HG03103 (cell line): ENCODE measurements around the gene TMEM131.

Experiments used
- ATAC-seq: cut with Tn5 transposase; IDR thresholded peaks from one replicate; pipeline ENCODE4 v1.9.1; 2021; ENCODE audit warnings: low read depth; ENCODE audit not compliant: unreplicated experiment

TMEM131 gene

DNA sequence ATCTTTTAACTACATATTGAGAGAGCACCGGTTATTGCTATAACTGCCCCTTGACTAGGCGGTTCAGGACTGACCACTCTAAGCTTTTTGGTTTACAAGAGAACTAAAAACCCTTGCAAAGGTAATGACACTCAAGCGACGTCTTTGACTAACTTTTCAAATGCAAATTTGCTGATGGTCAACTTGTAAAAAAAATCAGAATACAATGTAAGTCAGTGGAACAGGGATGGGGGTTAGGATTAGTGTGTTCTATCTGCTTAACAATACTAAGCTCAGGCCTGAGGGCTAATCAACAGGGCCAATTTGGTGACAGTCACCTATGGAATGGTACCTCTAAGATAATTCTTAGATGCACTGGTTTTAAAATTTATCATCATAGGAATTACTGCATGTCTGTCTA is 225.3 kb downstream of the TMEM131 start:
- no peak for ATAC-seq

DNA sequence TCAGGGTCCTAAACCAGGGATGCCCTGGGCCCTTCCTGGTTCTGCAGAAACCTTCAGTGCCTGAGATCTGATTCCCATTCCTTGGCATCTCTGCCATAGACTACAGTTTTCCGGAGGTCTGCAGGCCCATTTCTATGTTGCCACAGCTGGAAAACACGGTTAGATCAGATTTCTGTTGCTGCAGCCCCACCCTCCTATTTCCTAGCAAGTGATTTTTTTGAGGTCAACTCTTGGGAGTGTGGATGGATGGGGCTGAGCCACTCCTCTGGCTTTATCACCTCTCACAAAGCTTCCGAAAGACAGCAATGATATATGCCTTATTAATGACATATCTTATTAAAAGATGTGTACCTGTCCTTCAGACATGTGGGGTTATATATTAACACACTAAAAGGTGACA is 226.0 kb downstream of the TMEM131 start:
- no peak for ATAC-seq

GRCh38 chr2:97769308-97769707 is 226.4 kb downstream of the TMEM131 start:
- no peak for ATAC-seq

- ATAC-seq, result no peak
These were observed 229.2 kb downstream of the TMEM131 start for GRCh38 chr2:97766567-97766966.

DNA sequence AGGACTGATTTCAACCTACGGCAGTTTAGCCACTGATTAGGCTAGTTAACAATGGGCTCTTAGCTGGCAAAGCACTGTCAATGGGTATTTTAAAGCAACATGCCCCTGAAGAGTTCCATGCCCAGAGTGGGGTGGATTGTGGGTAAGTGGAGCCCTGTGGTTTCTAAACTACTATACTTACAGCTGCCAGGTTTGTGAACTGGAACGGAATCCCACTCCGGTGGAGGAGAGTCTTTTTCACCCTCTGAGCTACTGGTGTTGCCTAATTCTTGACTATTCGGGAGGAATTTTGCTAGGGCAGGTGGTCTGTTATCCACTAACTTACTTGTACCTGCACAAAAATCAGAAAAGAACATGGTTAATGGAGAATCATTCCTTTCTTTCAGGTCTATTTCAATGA is 229.8 kb downstream of the TMEM131 start:
- no peak for ATAC-seq

- ATAC-seq, result no peak
These were observed 231.0 kb downstream of the TMEM131 start for GRCh38 chr2:97764559-97765263.

GRCh38 chr2:97763176-97763845 is 232.4 kb downstream of the TMEM131 start:
- ATAC-seq, result no peak

- ATAC-seq, result no peak
These were observed 234.6 kb downstream of the TMEM131 start for GRCh38 chr2:97761192-97761591.

- no peak for ATAC-seq
These were observed 235.2 kb downstream of the TMEM131 start for GRCh38 chr2:97760480-97761049.

DNA sequence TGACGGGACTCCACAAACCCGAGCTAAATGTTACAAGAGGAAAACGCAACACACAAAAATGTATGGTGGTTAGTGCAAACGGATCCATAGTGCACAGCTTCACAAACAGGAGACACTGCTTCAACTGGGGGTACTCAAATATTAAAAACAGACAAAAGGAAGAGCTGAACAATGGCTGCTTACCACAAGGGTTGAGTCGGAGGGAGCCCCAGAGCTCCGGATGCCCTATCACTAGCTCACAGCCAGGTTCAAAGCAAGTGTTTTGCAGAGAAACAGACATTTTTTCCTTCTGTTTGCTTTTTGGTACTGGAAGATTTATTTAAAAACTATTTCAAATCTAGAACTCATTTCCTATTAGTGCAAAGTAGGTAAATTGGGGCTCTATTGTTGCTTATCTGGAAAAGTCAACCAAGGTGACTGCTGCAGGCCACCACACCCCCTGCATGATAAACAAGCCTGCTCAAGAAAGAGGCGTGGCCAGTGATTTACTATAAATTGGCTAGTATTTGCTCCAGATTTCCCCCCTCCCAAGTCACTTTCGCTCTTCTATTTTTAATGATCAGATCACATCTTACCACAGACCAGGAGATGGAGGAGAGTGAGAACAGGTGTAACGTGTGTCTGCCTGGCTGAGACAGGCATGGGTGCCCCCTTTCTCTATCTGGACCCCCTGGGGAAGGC is 235.9 kb downstream of the TMEM131 start:
- no peak for ATAC-seq

DNA sequence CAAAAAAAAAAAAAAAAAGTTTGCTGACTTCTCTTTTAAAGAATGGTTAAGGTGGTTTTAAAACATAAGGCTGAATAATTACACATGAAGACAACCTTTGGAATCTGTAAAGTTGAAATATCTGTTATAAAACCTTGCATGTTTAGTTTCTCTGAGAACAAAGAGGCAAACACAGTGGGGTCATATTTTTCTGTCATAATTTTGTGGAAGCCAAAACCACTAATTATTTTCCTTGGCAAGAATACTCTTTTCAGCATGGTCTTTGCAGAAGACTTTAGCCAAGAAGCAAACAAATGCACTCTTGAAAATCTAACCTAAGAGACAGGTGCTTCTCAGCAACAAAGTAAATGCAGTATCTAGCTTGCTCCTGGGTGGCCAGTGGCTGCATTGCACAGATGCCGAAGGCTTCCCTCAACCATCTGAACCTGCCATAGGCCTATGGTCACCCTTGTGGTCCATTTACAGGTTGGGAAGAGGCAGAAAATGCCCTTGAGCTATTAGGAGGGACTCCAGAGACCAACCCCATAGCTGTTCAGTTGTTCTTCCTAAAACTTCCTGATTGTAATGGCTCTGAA is 237.5 kb downstream of the TMEM131 start:
- no peak for ATAC-seq

GRCh38 chr2:97757062-97757461 is 238.7 kb downstream of the TMEM131 start:
- ATAC-seq, result no peak

GRCh38 chr2:97755491-97755890 is 240.3 kb downstream of the TMEM131 start:
- ATAC-seq, result no peak

DNA sequence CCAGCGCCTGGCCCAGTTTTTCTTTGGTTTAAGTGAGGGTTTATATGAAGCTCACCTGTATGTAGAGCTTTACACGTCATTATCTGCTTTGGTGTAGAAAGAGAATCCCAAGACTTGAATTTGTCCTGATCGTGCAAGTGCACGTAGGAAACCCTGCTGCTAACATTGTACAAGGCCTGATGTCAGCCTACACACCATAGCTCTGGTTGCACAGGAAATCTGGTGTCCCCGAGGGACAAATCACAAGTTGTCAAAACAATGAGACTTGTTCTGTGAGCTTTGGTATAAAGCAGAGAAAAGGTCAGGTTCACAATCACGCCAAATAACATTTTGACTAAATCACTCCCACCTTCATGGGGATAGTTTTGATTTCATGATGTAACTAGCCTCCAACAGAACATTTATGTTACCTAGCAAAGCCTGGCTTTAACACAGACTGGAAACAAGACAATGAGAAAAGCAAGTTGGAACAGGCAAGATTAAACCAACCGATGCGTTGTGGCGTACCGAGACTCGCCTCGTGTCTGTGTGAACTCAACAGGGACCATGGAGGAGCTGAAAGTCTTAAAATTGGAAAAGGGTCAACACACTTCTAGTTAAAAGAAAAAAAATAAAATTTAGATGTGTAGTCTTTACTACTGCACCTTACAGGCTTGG is 240.9 kb downstream of the TMEM131 start:
- ATAC-seq, result no peak

DNA sequence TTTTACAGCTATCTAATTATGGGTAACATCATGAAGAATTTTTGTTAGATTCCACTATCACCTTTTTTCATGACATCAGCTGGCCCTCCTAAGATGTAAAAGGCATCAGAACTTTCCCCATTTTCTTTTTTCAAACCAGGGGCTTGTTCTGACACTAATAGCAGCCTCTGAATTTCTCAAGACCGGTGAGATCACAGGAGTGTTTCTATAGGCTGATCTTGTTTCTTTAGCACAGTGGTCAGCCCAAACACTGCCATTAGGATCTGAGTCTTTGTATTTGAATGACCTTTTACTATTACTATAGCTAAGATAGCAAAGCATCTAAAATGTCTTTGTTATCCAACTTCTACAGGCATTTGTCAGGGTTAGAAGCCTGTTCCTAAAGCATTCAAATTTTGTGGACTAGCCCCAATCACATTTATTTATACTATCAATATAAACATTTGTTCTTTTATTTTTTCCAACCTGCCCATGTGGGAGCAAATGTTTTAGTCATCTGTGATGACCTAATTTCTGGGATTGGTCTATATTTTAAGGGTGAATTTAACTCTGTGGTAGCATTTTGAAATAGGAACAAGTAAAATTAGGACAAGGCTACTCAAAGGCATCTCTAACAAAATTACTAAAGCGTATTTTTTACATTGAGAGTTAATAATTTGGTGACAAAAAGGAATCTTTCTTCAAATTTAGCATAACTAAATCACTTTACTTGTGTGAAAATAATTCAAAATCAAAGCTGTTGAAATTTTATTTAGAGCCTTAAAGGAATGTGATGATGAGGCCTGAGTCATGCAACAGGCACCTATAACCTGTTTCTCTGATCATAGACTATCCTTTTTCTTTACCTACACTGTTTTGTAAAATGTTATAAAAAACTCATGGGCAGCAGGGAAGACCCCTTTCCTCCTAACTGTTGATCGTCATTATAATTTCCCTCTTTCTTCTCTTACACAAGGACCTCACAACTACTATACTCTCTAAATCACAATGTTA is 243.1 kb downstream of the TMEM131 start:
- no peak for ATAC-seq

- no peak for ATAC-seq
These were observed 244.0 kb downstream of the TMEM131 start for GRCh38 chr2:97751752-97752151.

DNA sequence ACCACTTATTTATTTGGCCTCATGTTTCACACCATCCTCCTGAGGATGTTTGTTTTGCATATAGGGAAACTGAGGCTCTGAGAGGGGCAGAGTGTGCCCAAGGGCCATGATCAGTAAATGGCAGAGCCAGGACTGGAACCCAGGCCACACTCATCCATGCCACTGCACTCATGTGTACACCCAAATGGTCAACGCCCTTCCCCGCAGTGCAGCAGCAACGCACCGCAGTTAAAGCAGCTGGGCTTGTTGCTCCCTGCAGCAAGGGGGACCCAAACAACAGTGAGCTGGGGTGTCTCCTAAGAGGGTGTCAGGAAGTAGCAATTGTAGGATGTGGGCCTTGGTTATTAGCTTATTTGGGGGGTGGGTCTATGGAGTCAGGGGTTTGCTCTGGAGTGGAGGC is 245.7 kb downstream of the TMEM131 start:
- ATAC-seq, result no peak

GRCh38 chr2:97749581-97749980 is 246.2 kb downstream of the TMEM131 start:
- no peak for ATAC-seq

- ATAC-seq, result no peak
These were observed 248.0 kb downstream of the TMEM131 start for GRCh38 chr2:97747716-97748115.
